Heart right ventricle (tissue), 16 donors: Measurements from ENCODE around the gene HSPA8. TPM values are rescaled to one million over a fixed set of nuclear protein-coding genes. Genes with fewer than 3 reads are reported as not detected.
A peak's percentile ranks its signal among the peaks of the same experiment; 100 is the strongest.

ENCODE experiments used
- ATAC-seq, 8 donors: fragments of 200-7000 bp; cut with Tn5 transposase; one replicate each; pipeline ENCODE4 v1.9.1; 2020; ENCODE audit warnings: mild to moderate bottlenecking in 8 of 8, moderate library complexity in 8 of 8, moderate number of reproducible peaks in 1 of 8
- DNase-seq, 2 donors: peaks; one replicate each; pipeline ENCODE4 v3.0.0-alpha.2; 2020
- H3K27ac ChIP-seq, 10 donors: fragments of 200-600 bp; sonication (generic) in 2 of 10; one replicate each; pipeline versions ENCODE4 v1.5.0 to v1.8.0; 2020 to 2022; ENCODE audit warnings: mild to moderate bottlenecking in 3 of 10
- H3K27me3 ChIP-seq, 7 donors: fragments of 200-600 bp; one replicate each; pipeline ENCODE4 v1.8.0; 2021 to 2022; ENCODE audit warnings: mild to moderate bottlenecking in 2 of 7
- H3K36me3 ChIP-seq, 9 donors: fragments of 200-600 bp; sonication (generic) in 1 of 9; one replicate each; pipeline versions ENCODE4 v1.5.0 to v1.8.0; 2020 to 2022; ENCODE audit warnings: mild to moderate bottlenecking in 2 of 9
- H3K4me1 ChIP-seq, 9 donors: fragments of 200-600 bp; sonication (generic) in 1 of 9; one replicate each; pipeline versions ENCODE4 v1.5.0 to v1.8.0; 2020 to 2022; ENCODE audit warnings: mild to moderate bottlenecking in 4 of 9
- H3K4me3 ChIP-seq, 10 donors: fragments of 200-600 bp; sonication (generic) in 2 of 10; one replicate each; pipeline versions ENCODE4 v1.5.0 to v1.8.0; 2020 to 2022; ENCODE audit warnings: mild to moderate bottlenecking in 7 of 10, moderate library complexity in 2 of 10
- H3K9me3 ChIP-seq, 11 donors: fragments of 200-600 bp in 10 of 11; sonication (generic) in 2 of 11; one replicate each; pipeline versions ENCODE4 v1.5.0 to v1.8.0; 2013 to 2022; ENCODE audit warnings: mild to moderate bottlenecking in 2 of 11, control low read depth in 1 of 11, moderate library complexity in 1 of 11
- WGBS, 2 donors: extraction: QIAGEN DNeasy Blood & Tissue Kit; methylation state at CpG; one replicate each; pipeline ENCODE4 v1.1.7; 2013; ENCODE audit warnings: inconsistent platforms in 1 of 2; 5-methylcytosine and 5-hydroxymethylcytosine counted together
- intact Hi-C, 10 donors: fragments of 100-400 bp; cut with DNase I; formaldehyde crosslinking; loops; one replicate each; pipeline versions ENCODE4 v1.11.1 to v1.14.2; 2022
- polyA plus RNA-seq, 2 donors: library from polyadenylated mRNA; stranded (reverse); fragments of 200-250 nt; gene quantifications; one replicate each; pipeline ENCODE4 v1.2.3, GENCODE V29; 2013
- total RNA-seq, 10 donors: library from RNA; stranded (reverse); fragmentation: NEBNext Ultra II Directional in 3 of 10; extraction: Animal tissue kit (Norgen Biotek cat#: 25700) in 3 of 10; gene quantifications; one replicate each; pipeline versions ENCODE4 v1.2.1 to v1.2.4, GENCODE V29; 2021 to 2023
- TF ChIP-seq, protein P1 (sequence below), 9 donors: fragments of 200-600 bp; sonication (generic) in 2 of 9; IDR thresholded peaks; one replicate each; pipeline versions ENCODE4 v1.5.0 to v1.8.0; 2021 to 2022; ENCODE audit warnings: antibody characterized with exemption in 9 of 9, mild to moderate bottlenecking in 5 of 9, moderate library complexity in 1 of 9
- donor health status: Arrhythmogenic right ventricular cardiomyopathy.
- donor health status: ischemic (EF 13 %, LVEDD 7.1; RV severe dilation, severe dysfunction).
- donor health status: healthy with polysubstance abuse.
- donor health status: DM: no; HTN: yes; CAD: no.
- donor health status: DM: no; HTN: no; CAD: no.
- donor health status: ischemic (EF 25% LVEDD 6.9; RV normal size, moderate dysfunction).
- donor health status: ischemic (EF 25% LVEDD 5.7; RV mildly dilated, moderate dysfunction).
- donor health status: healthy.
- donor health status: DM: yes; HTN: yes; CAD: no.
- donor health status: Ischemic cardiomyopathy.
- donor health status: ischemic (EF 35%, LVEDD 5.7; RV mildly dilated, moderate dysfunction).
- donor health status: nonischemic (EF 11% LVEDD 7.7; RV severe dilation, severe dysfunction).
- donor health status: DM: yes; HTN: yes; CAD: no.
- donor health status: PGD.
- donor health status: ischemic (EF 29% LVEDD 5.4; RV normal size, mild dysfunction).
- donor health status: nonischemic (EF 23%, LVEDD 6.1; RV moderate dilation, normal function).

The HSPA8 gene
- total and polyA plus RNA-seq, 12 donors, result 52.9 to 1,440 (median 1,050) TPM

DNA sequence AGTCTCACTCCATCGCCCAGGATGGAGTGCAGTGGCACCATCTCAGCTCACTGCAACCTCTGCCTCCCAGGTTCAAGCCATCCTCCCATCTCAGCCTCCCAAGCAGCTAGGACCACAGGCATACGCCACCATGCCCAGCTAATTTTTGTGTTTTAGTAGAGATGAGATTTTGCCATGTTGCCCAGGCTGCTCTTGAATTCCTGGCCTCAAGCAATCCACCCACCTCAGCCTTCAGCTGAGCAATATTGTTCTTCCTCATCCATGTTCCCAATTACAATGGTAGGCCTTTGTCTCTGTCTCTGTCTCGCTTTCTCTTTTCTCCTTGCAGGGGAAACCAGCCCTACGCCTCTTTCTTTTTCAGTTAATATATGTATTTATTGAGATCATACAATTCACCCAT lies 10.3 kb downstream of the HSPA8 start:
- Histone ChIP-seq H3K4me3 (no peak overlapping the region), H3K9me3 (no peaks in the 10 kb centered on the region), H3K4me1 (peaks cover 6 to 33% (median 20%) of the 10 kb centered on the region in 9 donors), H3K36me3 (peaks cover 0 to 48% (median 22%) of the 10 kb centered on the region in 9 donors), H3K27me3 (no peaks in the 10 kb centered on the region), H3K27ac (no peak overlapping the region)
- TF ChIP-seq, protein P1, sequence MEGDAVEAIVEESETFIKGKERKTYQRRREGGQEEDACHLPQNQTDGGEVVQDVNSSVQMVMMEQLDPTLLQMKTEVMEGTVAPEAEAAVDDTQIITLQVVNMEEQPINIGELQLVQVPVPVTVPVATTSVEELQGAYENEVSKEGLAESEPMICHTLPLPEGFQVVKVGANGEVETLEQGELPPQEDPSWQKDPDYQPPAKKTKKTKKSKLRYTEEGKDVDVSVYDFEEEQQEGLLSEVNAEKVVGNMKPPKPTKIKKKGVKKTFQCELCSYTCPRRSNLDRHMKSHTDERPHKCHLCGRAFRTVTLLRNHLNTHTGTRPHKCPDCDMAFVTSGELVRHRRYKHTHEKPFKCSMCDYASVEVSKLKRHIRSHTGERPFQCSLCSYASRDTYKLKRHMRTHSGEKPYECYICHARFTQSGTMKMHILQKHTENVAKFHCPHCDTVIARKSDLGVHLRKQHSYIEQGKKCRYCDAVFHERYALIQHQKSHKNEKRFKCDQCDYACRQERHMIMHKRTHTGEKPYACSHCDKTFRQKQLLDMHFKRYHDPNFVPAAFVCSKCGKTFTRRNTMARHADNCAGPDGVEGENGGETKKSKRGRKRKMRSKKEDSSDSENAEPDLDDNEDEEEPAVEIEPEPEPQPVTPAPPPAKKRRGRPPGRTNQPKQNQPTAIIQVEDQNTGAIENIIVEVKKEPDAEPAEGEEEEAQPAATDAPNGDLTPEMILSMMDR (IDR thresholded peaks at IDR 0.05), result no peak
- WGBS, 2 donors, result 96% methylated on average over 4 of the region's 4 CpGs
- DNase-seq, result no peak
- no peak for ATAC-seq
- intact Hi-C loops, result loop anchor here in 5 of 10 donors (10.0 kb wide), 2 partner anchors 137 to 187 kb away; no protein-coding TSS in a partner anchor

DNA sequence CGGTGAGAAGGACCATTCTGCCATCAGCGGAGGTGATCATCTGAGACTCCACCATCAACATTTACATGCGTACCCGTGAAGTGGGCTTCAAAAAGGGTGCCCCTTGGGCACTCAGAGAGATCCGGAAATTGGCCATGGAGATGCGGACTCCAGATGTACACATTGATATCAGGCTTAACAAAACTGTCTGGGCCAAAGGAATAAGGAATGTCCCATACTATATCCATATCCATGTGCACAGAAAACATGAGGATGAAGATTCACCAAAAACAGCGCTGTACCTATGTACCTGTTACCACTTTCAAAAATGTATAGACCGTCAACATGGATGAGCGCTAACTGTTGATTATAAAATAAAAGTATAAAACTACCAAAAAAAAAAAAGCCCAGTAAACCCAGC lies 10.8 kb downstream of the HSPA8 start:
- Histone ChIP-seq H3K27me3 (no peaks in the 10 kb centered on the region), H3K27ac (no peak overlapping the region), H3K36me3 (peaks cover 0 to 43% (median 17%) of the 10 kb centered on the region in 9 donors), H3K4me3 (no peak overlapping the region), H3K9me3 (no peaks in the 10 kb centered on the region), H3K4me1 (peaks cover 6 to 28% (median 15%) of the 10 kb centered on the region in 9 donors)
- intact Hi-C loops, result loop anchor here in 5 of 10 donors (10.0 kb wide), 2 partner anchors 136 to 186 kb away; no protein-coding TSS in a partner anchor
- no peak for DNase-seq
- TF ChIP-seq, protein P1 (IDR thresholded peaks at IDR 0.05), result no peak
- ATAC-seq, result no peak
- WGBS, 2 donors, result 96 to 98% methylated on average over 9 of the region's 9 CpGs

DNA sequence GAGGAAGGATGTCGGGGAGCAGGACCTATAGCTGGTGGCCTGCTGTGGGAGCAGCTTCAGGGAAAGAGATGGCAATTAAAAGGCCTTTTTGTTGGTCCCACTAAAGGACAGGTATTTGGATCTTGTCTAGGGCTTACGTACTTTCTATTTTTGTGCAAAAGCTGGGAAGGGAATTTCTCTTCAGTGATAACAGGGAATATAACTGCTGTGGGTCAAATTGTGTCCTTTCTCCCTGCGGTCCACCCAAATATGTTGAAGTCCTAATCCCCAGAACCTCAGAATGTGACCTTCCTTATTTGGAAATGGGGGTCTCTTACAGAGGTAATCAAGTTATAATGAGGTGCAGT lies 14.0 kb downstream of the HSPA8 start:
- DNase-seq, result no peak
- TF ChIP-seq, protein P1 (IDR thresholded peaks at IDR 0.05), result no peak
- Histone ChIP-seq H3K4me1 (peaks cover 0 to 3% (median 0%) of the 10 kb centered on the region in 9 donors), H3K27ac (peak overlapping the region in 1 of 10 donors; percentile 19), H3K27me3 (no peaks in the 10 kb centered on the region), H3K4me3 (no peak overlapping the region), H3K9me3 (no peaks in the 10 kb centered on the region), H3K36me3 (peaks cover 0 to 11% (median 0%) of the 10 kb centered on the region in 9 donors)
- intact Hi-C loops, result loop anchor here in 1 of 10 donors (10.0 kb wide), 1 partner anchor 263 kb away; no protein-coding TSS in a partner anchor
- peak in 3 of 8 donors; percentile 47 to 57 (median 54) for ATAC-seq
- WGBS, 2 donors, result 65 to 74% methylated on average over 3 of the region's 3 CpGs

DNA sequence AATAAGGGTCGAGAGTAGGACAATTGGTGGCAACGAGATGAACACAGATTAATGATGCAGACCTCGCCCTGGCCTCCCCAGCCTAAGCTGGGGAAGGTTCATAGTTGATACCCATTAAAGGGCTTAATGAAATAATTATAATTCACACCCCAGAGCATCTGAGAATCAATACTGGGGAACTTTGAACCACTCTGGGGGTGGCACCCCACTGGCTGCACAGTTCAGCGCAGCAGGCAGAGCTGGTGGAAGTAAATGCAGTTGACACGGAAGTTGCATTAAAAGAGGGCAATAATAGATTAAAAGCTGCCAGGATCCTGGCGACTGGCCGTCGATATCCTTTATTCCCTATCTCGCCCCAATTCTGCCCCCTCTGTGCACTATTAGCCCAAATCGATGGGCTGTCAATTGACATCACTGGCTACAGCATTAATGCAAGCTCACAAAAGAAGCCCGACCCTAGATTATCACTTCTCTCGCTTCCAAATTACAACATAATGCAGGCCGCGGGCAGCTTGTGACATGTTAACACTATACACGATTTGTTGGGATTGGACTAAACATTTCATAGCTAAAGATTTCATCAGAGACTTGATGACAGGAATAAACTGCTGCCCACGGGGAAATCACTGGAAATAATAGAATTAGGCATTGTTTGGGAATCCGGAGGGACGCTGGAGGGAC lies 14.5 kb downstream of the HSPA8 start:
- Histone ChIP-seq H3K4me3 (no peak overlapping the region), H3K4me1 (peaks cover 0 to 3% (median 0%) of the 10 kb centered on the region in 9 donors), H3K9me3 (no peaks in the 10 kb centered on the region), H3K36me3 (peaks cover 0 to 6% (median 0%) of the 10 kb centered on the region in 9 donors), H3K27me3 (no peaks in the 10 kb centered on the region), H3K27ac (no peak overlapping the region)
- ATAC-seq, result no peak
- WGBS, 2 donors, result 74 to 76% methylated on average over 18 of the region's 18 CpGs
- DNase-seq, result no peak
- TF ChIP-seq, protein P1 (IDR thresholded peaks at IDR 0.05), result no peak
- intact Hi-C loops, result loop anchor here in 1 of 10 donors (10.0 kb wide), 1 partner anchor 263 kb away; no protein-coding TSS in a partner anchor
